ACHN (cell line): Measurements from ENCODE around the gene TRIM9.
A peak's percentile ranks its signal among the peaks of the same experiment; 100 is the strongest.
"Not testable (repeated sequence)": the region's sequence is repeated elsewhere in the genome, so short reads cannot be mapped to it uniquely, and the experiment has no call there.

Experiments used
- DNase-seq: peaks from one replicate; pipeline ENCODE4 v3.0.0-alpha.2; 2015
- in situ Hi-C: cut with HindIII; loops from 2 replicates; pipeline ENCODE4 v1.10.0; 2017; ENCODE audit warnings: low sequenced_read_pairs, low pct_ligation_motif_present, low pct_unique_long_range_greater_than_20kb

Gene TRIM9

GRCh38 chr14:51020024-51020710 lies 74.7 kb downstream of the TRIM9 start:
- in situ Hi-C loops = no loop called here
- DNase-seq = no peak

DNA sequence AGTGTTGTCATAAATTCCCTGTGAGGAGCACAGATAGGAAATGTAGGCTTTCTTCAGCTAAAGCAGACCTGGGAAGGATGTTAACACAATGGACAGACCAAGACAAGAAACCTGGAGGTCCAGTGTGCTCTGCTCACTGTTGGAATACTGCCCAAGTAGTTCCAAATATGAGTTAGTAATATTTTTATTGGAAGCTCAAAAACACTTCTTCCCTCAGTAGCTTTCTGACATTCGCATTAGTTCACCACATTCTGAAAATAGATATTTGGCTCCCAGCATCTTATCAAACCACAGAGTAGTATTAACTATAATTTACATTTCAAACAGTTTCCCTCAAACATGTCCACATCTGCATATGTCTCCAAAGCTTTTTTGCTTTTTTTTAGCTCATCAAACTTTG lies 75.8 kb downstream of the TRIM9 start:
- no peak for DNase-seq
- in situ Hi-C loops = no loop called here

DNA sequence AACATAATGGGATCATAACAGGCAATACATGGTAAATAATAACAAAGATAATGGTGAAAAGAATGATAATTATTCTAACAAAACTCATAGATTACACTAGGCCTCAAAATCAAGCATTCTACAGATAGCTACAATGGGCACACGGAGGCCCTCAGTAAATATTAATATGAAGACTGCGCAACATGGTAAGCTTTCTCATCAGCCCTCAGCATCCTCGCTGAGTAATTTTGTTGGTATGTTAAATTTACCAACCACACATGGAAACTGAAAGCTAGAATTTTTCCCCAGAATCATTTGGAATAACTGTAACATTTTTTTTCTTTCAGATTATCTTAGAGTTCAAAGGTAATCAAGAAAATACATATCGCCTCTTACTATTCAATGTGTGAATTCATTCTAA lies 76.4 kb downstream of the TRIM9 start:
- DNase-seq = no peak
- in situ Hi-C loops = no loop called here

DNA sequence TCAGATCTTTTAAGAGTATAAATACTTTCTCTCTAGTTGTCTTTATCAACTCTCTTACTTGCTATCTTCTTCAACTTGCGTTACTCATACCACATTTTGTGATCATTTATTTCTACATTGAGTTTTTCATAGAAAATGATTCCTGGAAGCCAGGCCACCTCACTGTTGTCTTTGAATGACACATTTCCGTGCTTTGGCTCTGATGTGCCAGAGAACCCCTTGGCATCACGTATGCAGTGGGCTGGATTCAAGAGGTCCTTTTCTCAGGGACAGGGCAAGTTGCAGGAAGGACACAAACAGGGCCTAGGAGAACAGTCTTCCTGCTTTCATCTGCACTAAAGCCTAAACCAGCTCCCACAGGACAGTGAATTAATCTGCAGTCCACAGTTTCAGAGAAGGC lies 80.3 kb downstream of the TRIM9 start:
- in situ Hi-C loops = no loop called here
- no peak for DNase-seq

GRCh38 chr14:51014086-51014485 lies 80.8 kb downstream of the TRIM9 start:
- peak; percentile 58 for DNase-seq

GRCh38 chr14:51012055-51012454 lies 82.8 kb downstream of the TRIM9 start:
- no peak for DNase-seq

More at GRCh38 chr14:51014086-51014485, 80.8 kb downstream of the TRIM9 start:
- in situ Hi-C loops = no loop called here

GRCh38 chr14:51008446-51008845 lies 86.5 kb downstream of the TRIM9 start:
- no peak for DNase-seq
- in situ Hi-C loops = no loop called here

More at GRCh38 chr14:51012055-51012454, 82.8 kb downstream of the TRIM9 start:
- in situ Hi-C loops = no loop called here

- in situ Hi-C loops = no loop called here
- DNase-seq = peak; percentile 74
These were observed 88.1 kb downstream of the TRIM9 start for GRCh38 chr14:51006781-51007211.

- peak; percentile 24 for DNase-seq
- in situ Hi-C loops = no loop called here
These were observed 88.6 kb downstream of the TRIM9 start for GRCh38 chr14:51006324-51006723.

- in situ Hi-C loops = no loop called here
- peak; percentile 89 for DNase-seq
These were observed 89.9 kb downstream of the TRIM9 start for GRCh38 chr14:51004801-51005526.

- no peak for DNase-seq
These were observed 90.5 kb downstream of the TRIM9 start for GRCh38 chr14:51004352-51004800.

DNA sequence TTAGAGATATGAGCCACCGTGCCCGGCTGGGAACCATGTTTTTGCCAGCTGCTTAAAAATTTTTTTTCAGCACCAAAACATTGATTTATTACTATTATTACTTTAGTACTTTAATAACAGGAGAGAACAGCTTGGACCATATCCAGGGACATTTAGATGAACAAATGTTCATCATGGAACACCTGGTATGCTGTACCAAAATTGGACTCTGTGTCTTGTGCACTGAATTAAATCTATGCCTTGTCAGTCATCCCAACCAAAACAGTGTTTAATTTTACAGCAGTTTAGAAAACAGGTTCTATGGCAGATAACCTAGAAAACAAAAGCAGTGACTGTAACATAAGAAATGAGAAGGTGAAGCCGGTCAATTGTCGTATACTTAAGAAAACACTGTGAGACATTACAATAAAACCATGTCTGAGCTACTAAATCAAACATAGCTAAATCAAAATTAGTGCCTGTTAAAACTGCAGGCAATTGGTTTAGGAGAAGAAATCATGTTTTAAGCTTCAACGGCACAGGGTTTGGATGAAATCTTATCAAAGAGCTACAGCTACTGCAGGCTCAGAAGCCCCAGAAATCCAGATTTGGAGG lies 92.4 kb downstream of the TRIM9 start:
- in situ Hi-C loops = no loop called here
- DNase-seq = no peak

More at GRCh38 chr14:51004352-51004800, 90.5 kb downstream of the TRIM9 start:
- in situ Hi-C loops = no loop called here

- in situ Hi-C loops = no loop called here
These were observed 94.3 kb downstream of the TRIM9 start for GRCh38 chr14:51000566-51000965.

DNA sequence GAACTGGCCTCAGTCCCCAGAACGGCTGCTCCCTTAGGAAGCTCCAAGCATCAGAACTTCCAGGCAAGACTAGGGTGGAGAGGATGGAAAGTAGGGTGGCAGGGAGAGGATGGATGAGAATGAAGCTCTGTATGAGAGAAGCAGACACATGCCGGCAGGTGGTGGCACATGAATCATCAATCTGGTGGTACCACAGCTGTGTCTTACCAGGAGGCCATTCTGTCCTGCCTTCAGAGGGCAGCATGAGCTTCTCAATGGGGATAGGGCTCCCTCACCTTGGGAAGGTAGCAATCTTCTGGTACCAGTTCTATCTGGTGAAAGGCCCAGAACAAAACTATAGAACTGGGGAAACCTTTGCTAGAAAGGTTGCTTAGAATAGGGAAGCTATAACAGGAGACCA lies 95.2 kb downstream of the TRIM9 start:
- in situ Hi-C loops = no loop called here
- DNase-seq = no peak

More at GRCh38 chr14:51000566-51000965, 94.3 kb downstream of the TRIM9 start:
- DNase-seq = no peak

DNA sequence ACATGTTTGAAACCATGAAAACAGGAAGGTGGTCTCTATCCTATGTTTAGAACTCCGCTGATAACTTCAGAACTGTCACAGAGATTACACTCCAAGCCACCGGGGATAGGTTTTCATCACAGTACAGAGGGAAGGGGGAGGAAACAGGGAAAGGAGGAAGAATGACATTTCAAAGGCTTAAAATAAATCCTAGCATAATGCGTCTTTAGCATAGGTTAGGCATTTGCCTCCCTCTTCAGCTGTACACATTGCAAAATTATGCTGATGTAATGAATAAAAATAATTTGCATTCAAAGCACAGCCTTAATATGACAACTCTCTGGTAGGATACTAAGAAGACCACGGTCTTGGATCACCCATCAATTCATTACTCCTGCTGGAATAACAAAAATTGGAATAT lies 96.3 kb downstream of the TRIM9 start:
- in situ Hi-C loops = no loop called here
- no peak for DNase-seq

- in situ Hi-C loops = no loop called here
- no peak for DNase-seq
These were observed 97.2 kb downstream of the TRIM9 start for GRCh38 chr14:50997712-50998111.

GRCh38 chr14:50994158-50994557 lies 100.7 kb downstream of the TRIM9 start:
- DNase-seq, in situ Hi-C loops: not testable (repeated sequence)

GRCh38 chr14:50985859-50986331 lies 109.0 kb downstream of the TRIM9 start:
- in situ Hi-C loops = no loop called here
- no peak for DNase-seq

- DNase-seq = no peak
- in situ Hi-C loops = no loop called here
These were observed 109.6 kb downstream of the TRIM9 start for GRCh38 chr14:50985124-50985858.
